Activated naive CD8-positive, alpha-beta T cell treated with anti-CD3 and anti-CD28 coated beads, Interleukin-2, amount 10 ng/mL, durations not matched to agents 7 days and 5 days (primary cell): ENCODE results near the gene PRKCE. TPM values are rescaled to one million over a fixed set of nuclear protein-coding genes. Genes with fewer than 3 reads are reported as not detected.

Experiments used
- ATAC-seq: fragments of 150-1000 bp; cut with Tn5 transposase; one replicate; pipeline ENCODE4 v1.10.0; 2021; ENCODE audit warnings: low read depth, moderate library complexity
- POLR2A ChIA-PET: fragments of 350-600 bp; sonication (Branson Sonifier 250); formaldehyde crosslinking; loops from one replicate; lab custom pipeline; 2021; ENCODE audit warnings: antibody characterized with exemption; lab: Charles Lee
- DNase-seq: peaks from one replicate; pipeline ENCODE4 v3.0.0; 2021
- H3K27ac Mint-ChIP-seq: one replicate; pipeline ENCODE4 v1.8.0; 2022; ENCODE audit warnings: mild to moderate bottlenecking, mixed read lengths
- H3K27me3 Mint-ChIP-seq: one replicate; pipeline ENCODE4 v1.8.0; 2022; ENCODE audit warnings: mild to moderate bottlenecking, moderate library complexity, mixed read lengths
- H3K36me3 Mint-ChIP-seq: one replicate; pipeline ENCODE4 v1.8.0; 2021; ENCODE audit warnings: mild to moderate bottlenecking, mixed read lengths
- H3K4me1 Mint-ChIP-seq: one replicate; pipeline ENCODE4 v1.8.0; 2021; ENCODE audit warnings: mixed read lengths
- H3K4me3 Mint-ChIP-seq: one replicate; pipeline ENCODE4 v1.8.0; 2022; ENCODE audit warnings: mild to moderate bottlenecking, moderate library complexity, mixed read lengths
- H3K9me3 Mint-ChIP-seq: one replicate; pipeline ENCODE4 v1.8.0; 2021; ENCODE audit warnings: mixed read lengths
- total RNA-seq, 2 experiments: library from RNA; stranded (reverse); gene quantifications; one replicate each; pipeline ENCODE4 v1.2.3, GENCODE V29; 2021

The PRKCE gene
- total RNA-seq, 2 experiments from 2014 or later, result 18.4 to 20.5 TPM

DNA sequence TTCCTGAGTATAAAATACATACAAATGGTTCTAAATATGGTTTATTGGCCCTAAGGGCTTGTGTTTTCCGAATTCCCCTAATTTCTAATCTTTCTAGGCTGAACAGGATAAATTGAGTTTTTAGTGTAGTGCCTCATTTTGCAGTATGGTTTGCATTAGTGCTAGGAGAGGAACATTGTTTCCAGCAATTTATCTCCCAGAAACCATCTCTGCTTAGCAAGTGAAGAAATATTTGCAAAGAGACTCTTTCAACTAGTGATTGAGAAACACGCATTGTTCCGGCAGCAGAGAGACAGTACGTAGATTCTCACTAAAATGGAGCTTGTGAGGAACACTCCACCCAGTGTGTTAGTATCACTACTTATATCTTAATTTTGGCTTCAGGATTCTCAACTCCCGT, 468.0 kb downstream of the PRKCE start:
- Mint-ChIP-seq H3K27me3 (no peaks in the 10 kb centered on the region), H3K36me3 (no peaks in the 10 kb centered on the region), H3K27ac (no peak overlapping the region), H3K4me3 (no peak overlapping the region), H3K4me1 (peaks cover 1% of the 10 kb centered on the region), H3K9me3 (no peaks in the 10 kb centered on the region)
- DNase-seq (no peak), ATAC-seq (no peak)
- POLR2A ChIA-PET, result no interaction called here

DNA sequence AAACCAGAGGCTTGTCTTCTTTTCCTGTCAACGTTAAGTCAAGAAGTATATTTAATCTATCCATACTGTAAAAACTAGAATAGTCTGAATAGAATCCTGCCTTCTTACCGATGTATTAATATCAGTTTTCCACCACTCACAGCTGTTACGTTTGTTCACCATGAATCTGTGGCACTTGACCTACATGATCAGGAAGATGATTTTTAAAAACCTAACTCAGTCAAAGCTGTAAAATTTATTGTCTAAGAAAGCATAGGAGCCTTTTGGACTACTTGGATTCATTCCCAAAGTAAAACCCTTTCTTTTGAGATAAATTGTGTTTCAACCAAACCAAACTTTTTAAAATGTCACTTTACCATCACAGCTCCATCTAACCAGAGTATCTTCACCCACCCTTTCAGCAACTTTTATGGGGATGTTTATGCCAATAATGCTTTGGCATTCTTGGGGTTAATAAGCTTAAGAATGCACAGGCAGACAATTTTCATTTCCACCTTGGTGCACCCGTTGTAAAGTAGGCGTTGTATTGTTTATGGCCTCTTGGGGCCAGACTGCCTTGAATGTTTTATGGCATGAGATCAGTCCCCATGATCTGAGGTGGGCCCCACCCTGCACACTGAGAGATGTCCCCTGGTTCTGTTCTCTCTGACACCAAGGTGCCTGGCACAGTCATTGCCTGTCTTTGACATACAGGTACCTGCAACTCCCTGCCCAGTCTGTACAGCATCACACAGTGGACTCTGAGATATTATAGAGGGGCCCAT, 469.5 kb downstream of the PRKCE start:
- H3K27ac Mint-ChIP-seq, result no peak overlapping the region
- no peaks in the 10 kb centered on the region for H3K27me3 Mint-ChIP-seq
- no peaks in the 10 kb centered on the region for H3K36me3 Mint-ChIP-seq
- H3K9me3 Mint-ChIP-seq, result no peaks in the 10 kb centered on the region
- no peak for ATAC-seq
- H3K4me3 Mint-ChIP-seq, result no peak overlapping the region
- POLR2A ChIA-PET, result no interaction called here
- peaks cover 1% of the 10 kb centered on the region for H3K4me1 Mint-ChIP-seq
- no peak for DNase-seq

GRCh38 chr2:46122318-46122976, 471.0 kb downstream of the PRKCE start:
- DNase-seq (no peak), ATAC-seq (no peak)
- Mint-ChIP-seq H3K36me3 (no peaks in the 10 kb centered on the region), H3K4me3 (no peak overlapping the region), H3K27me3 (no peaks in the 10 kb centered on the region), H3K9me3 (no peaks in the 10 kb centered on the region), H3K4me1 (peaks cover 1% of the 10 kb centered on the region), H3K27ac (no peak overlapping the region)
- POLR2A ChIA-PET, result interaction anchor here (0.7 kb wide), 2 partner anchors 15 to 46 kb away, joined by 3 read pairs; no protein-coding TSS in a partner anchor

DNA sequence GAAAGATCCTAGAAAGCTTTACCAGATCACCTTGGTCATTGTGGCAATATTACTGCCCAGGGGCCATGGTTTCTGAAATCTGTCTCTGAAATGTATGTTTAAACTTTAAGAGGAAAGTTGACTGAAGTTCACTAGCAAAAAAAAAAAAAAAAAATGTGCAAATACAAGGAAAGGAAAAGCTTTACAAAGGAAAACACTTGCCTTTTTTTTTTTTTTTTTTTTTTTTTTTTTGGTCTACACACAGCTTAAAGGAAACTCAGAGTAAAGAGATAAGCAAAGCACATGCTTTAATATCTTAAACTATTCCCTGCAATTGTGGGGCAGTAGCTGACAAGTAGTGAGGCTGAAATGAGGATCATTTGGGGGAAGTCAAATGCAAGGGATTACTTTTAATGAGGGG, 471.5 kb downstream of the PRKCE start:
- H3K4me1 Mint-ChIP-seq, result peaks cover 1% of the 10 kb centered on the region
- H3K4me3 Mint-ChIP-seq, result no peak overlapping the region
- no peak overlapping the region for H3K27ac Mint-ChIP-seq
- DNase-seq (no peak), ATAC-seq (no peak)
- H3K36me3 Mint-ChIP-seq, result no peaks in the 10 kb centered on the region
- H3K27me3 Mint-ChIP-seq, result no peaks in the 10 kb centered on the region
- H3K9me3 Mint-ChIP-seq, result no peaks in the 10 kb centered on the region
- POLR2A ChIA-PET, result interaction anchor here (0.7 kb wide), 2 partner anchors 16 to 46 kb away, joined by 3 read pairs; no protein-coding TSS in a partner anchor

GRCh38 chr2:46125798-46126197, 474.3 kb downstream of the PRKCE start:
- DNase-seq (no peak), ATAC-seq (no peak)
- H3K4me3 Mint-ChIP-seq, result no peak overlapping the region
- H3K9me3 Mint-ChIP-seq, result no peaks in the 10 kb centered on the region
- no peak overlapping the region for H3K27ac Mint-ChIP-seq
- peaks cover 1% of the 10 kb centered on the region for H3K4me1 Mint-ChIP-seq
- no peaks in the 10 kb centered on the region for H3K27me3 Mint-ChIP-seq
- H3K36me3 Mint-ChIP-seq, result no peaks in the 10 kb centered on the region
- POLR2A ChIA-PET, result no interaction called here

DNA sequence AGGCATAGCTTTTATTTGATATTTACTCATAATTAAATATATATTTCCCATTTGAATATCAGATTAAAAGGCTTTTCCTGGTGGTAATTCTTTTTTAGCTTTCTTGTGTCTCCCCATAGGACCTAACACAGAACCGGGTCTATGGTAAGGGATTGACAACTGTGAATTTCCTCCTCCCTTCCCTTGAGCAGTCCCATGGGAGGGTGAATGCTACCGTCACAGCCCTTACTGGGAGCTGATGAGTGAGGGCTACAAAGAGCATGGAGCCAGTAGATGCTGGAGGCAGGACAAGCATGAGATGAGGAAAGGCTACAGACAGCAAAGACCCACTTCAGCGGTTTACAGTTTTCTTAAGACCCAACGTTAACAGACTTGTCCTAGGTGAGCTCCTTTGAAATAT, 475.1 kb downstream of the PRKCE start:
- Mint-ChIP-seq H3K4me3 (no peak overlapping the region), H3K9me3 (no peaks in the 10 kb centered on the region), H3K4me1 (peaks cover 1% of the 10 kb centered on the region), H3K27ac (no peak overlapping the region), H3K27me3 (no peaks in the 10 kb centered on the region), H3K36me3 (no peaks in the 10 kb centered on the region)
- no peak for ATAC-seq
- POLR2A ChIA-PET, result no interaction called here
- DNase-seq, result no peak

GRCh38 chr2:46127176-46127575, 475.7 kb downstream of the PRKCE start:
- Mint-ChIP-seq H3K27me3 (no peaks in the 10 kb centered on the region), H3K9me3 (no peaks in the 10 kb centered on the region), H3K4me1 (peaks cover 1% of the 10 kb centered on the region), H3K36me3 (no peaks in the 10 kb centered on the region), H3K27ac (no peak overlapping the region), H3K4me3 (no peak overlapping the region)
- ATAC-seq (no peak), DNase-seq (no peak)
- POLR2A ChIA-PET, result no interaction called here

DNA sequence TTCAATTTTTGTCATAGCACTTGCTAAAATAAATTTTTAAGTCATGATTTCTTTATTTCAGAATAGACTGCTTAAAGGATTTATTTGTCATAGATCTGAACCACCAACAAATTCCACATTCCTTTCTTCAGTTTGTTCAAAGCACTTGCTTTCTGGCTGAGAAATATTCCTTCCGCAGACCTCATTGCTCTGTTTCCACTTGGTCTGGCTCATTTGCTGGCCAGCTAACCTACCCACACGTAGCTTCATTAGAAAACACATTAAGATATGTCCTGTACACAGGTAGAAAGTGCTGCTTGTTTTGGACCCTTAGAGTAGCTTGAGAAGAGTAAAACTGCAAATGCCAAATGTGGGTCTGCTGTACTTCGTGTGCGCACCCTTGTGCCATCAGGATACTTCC, 479.0 kb downstream of the PRKCE start:
- H3K27ac Mint-ChIP-seq, result no peak overlapping the region
- DNase-seq (no peak), ATAC-seq (no peak)
- H3K4me3 Mint-ChIP-seq, result no peak overlapping the region
- H3K4me1 Mint-ChIP-seq, result no peaks in the 10 kb centered on the region
- no peaks in the 10 kb centered on the region for H3K36me3 Mint-ChIP-seq
- no peaks in the 10 kb centered on the region for H3K9me3 Mint-ChIP-seq
- POLR2A ChIA-PET, result no interaction called here
- H3K27me3 Mint-ChIP-seq, result no peaks in the 10 kb centered on the region

DNA sequence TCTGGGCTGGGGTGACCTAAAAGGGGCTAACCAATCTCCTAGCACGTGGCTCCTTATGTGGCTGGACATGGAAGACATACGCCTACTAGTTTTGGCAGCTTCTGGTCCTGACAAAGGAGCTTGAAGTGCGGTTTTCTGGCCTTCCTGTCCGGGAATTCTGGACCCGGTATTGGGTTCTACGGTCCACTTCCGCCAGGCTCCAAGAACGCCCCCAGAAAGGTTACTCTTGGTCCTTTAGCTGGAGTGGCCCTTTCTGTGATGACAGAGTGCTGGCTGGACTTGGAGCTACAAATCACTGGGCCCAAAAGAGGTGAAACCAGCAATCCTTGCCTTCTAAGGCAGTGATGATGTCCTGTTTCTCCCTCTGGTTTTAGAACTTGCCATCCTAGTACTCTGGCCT, 481.5 kb downstream of the PRKCE start:
- no peaks in the 10 kb centered on the region for H3K36me3 Mint-ChIP-seq
- DNase-seq (no peak), ATAC-seq (no peak)
- POLR2A ChIA-PET, result no interaction called here
- no peaks in the 10 kb centered on the region for H3K4me1 Mint-ChIP-seq
- H3K27ac Mint-ChIP-seq, result no peak overlapping the region
- H3K9me3 Mint-ChIP-seq, result no peaks in the 10 kb centered on the region
- no peaks in the 10 kb centered on the region for H3K27me3 Mint-ChIP-seq
- no peak overlapping the region for H3K4me3 Mint-ChIP-seq

GRCh38 chr2:46134531-46135227, 483.2 kb downstream of the PRKCE start:
- Mint-ChIP-seq H3K27me3 (no peaks in the 10 kb centered on the region), H3K4me1 (no peaks in the 10 kb centered on the region), H3K4me3 (no peak overlapping the region), H3K27ac (no peak overlapping the region), H3K9me3 (no peaks in the 10 kb centered on the region), H3K36me3 (no peaks in the 10 kb centered on the region)
- no peak for ATAC-seq
- DNase-seq, result no peak
- POLR2A ChIA-PET, result no interaction called here

- POLR2A ChIA-PET, result no interaction called here
Observed at GRCh38 chr2:46135228-46135855, 483.9 kb downstream of the PRKCE start.

DNA sequence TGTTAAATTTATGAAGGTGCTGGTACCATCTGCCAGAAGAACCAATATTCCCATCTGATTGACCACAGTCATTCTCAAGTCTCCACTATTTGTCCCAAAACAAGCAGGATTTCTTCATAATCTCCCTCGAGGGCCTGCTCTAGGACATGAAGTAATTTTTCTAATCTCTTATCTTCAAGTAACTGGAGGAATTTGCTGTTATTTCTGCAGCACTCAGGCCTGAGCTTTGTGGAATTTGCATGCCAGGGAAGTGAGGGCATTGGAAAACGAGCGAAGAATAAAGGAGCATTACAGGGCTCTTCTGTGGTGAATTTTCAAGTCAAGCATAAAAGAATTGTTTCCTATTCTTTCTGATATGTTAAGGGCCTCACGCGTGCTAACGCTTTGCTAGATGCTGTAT, 484.5 kb downstream of the PRKCE start:
- Mint-ChIP-seq H3K4me3 (no peak overlapping the region), H3K4me1 (no peaks in the 10 kb centered on the region), H3K27ac (no peak overlapping the region), H3K9me3 (no peaks in the 10 kb centered on the region), H3K36me3 (no peaks in the 10 kb centered on the region), H3K27me3 (no peaks in the 10 kb centered on the region)
- POLR2A ChIA-PET, result no interaction called here
- ATAC-seq (no peak), DNase-seq (no peak)

More at GRCh38 chr2:46135228-46135855, 483.9 kb downstream of the PRKCE start:
- Mint-ChIP-seq H3K27me3 (no peaks in the 10 kb centered on the region), H3K4me1 (no peaks in the 10 kb centered on the region), H3K4me3 (no peak overlapping the region), H3K27ac (no peak overlapping the region), H3K9me3 (no peaks in the 10 kb centered on the region), H3K36me3 (no peaks in the 10 kb centered on the region)
- DNase-seq, result no peak
- no peak for ATAC-seq

DNA sequence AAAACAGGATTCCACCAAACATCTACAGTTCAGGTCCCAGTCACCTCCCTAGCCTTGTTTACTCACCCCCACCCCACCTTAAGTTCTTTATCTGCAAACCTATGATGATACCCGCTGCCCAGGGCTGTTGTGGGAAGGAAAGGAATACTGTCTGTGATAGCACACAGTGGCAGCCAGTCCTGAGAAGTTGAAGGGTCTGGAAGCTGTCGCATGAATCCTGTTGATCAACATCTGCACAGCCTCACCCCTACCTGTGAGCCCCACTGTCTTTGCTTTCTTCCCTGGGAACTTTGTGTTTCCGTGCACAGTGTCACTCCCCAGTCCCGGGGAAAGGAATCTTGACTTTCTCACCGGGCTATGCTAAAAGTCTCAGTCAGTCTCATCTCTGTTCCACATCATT, 485.0 kb downstream of the PRKCE start:
- POLR2A ChIA-PET, result no interaction called here
- H3K4me3 Mint-ChIP-seq, result no peak overlapping the region
- H3K27me3 Mint-ChIP-seq, result no peaks in the 10 kb centered on the region
- H3K4me1 Mint-ChIP-seq, result no peaks in the 10 kb centered on the region
- ATAC-seq (no peak), DNase-seq (no peak)
- H3K27ac Mint-ChIP-seq, result no peak overlapping the region
- H3K36me3 Mint-ChIP-seq, result no peaks in the 10 kb centered on the region
- H3K9me3 Mint-ChIP-seq, result no peaks in the 10 kb centered on the region
